CD4-positive, alpha-beta T cell treated with Interleukin-2 at 100 ng/mL for 4 hours (primary cell): ENCODE data around the gene SYK.
"Not testable (repeated sequence)": the region's sequence is repeated elsewhere in the genome, so short reads cannot be mapped to it uniquely, and the experiment has no call there.

Experiments used
- DNase-seq: peaks from one replicate; pipeline ENCODE4 v3.0.0-alpha.2; 2020; ENCODE audit warnings: low spot score

Gene SYK

GRCh38 chr9:90880669-90881068, 79.0 kb downstream of the SYK start:
- no peak for DNase-seq

DNA sequence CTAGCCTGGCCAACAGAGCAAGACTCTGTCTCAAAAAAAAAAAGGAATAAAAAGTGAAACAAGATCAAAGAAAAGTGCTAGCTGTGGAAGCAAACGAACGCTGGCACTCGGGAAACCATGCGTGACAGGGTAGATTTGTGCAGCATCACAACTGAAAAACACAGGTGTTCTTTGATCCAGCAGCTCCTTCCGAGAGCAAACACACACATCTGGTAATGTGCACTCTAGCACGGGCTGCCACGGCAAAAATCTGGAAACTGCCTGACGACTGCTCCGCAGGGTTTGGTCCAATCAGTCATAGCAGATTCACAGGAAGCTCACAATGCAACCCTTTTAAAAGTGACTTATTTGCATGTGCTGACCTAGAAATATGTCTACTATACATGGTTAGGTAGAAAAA, 80.0 kb downstream of the SYK start:
- no peak for DNase-seq

- no peak for DNase-seq
Observed at GRCh38 chr9:90882991-90883600, 81.5 kb downstream of the SYK start.

- no peak for DNase-seq
Observed at GRCh38 chr9:90883661-90884060, 82.0 kb downstream of the SYK start.

- no peak for DNase-seq
Observed at GRCh38 chr9:90884178-90884577, 82.6 kb downstream of the SYK start.

GRCh38 chr9:90886868-90887267, 85.2 kb downstream of the SYK start:
- DNase-seq, result not testable (repeated sequence)

GRCh38 chr9:90888941-90889340, 87.3 kb downstream of the SYK start:
- DNase-seq, result no peak

- DNase-seq, result no peak
Observed at GRCh38 chr9:90890146-90890810, 88.7 kb downstream of the SYK start.

GRCh38 chr9:90891308-90892040, 89.9 kb downstream of the SYK start:
- no peak for DNase-seq

DNA sequence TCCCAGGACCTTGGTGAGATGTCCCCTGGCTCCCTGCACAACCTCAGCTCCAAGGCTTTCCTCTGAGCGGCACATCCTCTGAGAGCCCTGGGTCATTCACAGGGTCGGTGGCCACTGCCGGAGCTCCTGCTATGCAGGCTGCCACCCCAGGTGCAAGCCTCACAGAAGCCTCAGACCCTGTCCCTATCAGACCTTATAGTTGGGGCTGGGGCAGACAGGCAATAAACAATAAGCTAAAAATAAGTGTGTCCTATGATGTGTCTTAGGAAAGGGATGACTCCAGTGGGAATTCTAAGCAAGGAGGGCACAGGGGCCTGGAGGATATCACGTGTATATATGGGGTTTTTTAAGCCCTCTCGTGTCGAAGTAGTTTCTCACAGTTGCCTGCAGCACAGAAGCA, 91.3 kb downstream of the SYK start:
- DNase-seq, result no peak

DNA sequence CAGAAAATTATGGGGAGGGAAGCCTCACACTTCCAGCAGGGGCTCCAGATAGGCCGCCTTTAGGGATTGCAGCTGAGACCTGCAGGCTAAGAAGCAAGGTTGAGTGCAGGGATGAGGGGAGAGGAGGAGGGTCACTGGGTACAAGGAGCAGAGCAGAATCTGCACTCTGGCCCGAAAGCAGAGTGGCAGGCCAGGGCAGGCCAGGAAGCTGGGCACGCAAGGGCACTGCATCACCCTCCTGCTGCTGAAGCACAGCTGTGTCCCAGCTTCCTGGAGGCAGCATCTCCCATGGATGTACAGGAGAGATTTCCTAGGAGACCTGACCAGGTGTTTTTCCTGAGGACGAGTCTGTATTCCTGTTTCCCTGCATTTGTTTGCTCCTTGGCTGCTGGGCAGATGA, 92.1 kb downstream of the SYK start:
- no peak for DNase-seq

DNA sequence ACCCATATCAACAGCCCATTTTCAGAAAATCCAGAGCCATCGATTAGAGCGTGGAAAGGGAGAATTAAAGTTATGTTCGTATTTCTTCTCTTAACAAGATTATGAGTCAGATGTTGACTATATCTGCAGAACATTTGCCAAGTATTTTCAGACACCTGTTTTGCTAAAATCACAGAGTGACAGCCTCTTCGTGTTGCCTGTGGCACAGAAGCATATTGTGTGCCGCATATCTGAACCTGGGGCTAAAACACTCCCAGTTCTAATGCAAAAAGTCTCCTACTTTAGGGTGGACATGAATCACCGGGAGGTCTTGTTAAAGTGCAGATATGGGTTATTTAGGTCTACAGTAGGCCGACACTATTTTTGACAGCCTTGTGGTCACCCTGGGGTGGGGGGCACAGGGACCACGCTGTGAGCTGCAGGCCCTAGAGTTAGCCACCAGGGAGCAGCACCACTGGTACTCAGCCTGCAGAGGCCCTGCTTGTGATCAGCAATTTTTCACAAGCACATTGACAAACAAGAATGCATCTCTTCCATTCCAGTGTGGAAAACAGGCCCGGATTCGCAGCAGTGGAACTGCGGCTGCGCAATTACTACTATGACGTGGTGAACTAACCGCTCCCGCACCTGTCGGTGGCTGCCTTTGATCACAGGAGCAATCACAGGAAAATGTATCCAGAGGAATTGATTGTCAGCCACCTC, 93.5 kb downstream of the SYK start:
- no peak for DNase-seq

- DNase-seq, result no peak
Observed at GRCh38 chr9:90895786-90896185, 94.2 kb downstream of the SYK start.

GRCh38 chr9:90896231-90896630, 94.6 kb downstream of the SYK start:
- no peak for DNase-seq

DNA sequence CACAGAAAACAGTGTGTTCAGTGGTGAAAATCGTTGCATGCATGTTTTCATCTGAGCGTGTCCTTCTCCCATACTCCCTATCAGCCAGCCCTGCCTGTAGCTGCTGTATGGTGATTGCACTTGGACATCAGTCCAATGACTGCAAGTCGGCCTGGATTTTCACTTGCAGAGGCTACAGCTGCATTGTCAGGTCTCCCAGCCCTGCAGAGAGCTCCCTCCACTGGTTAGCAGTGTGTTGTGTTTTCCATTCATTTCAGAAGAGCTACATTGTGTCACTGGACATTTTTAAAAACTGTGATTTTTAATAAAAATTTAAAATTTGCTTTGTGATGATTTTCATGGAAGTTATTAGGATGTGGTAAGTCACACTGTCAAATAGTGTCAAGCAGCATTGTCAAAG, 96.6 kb downstream of the SYK start:
- DNase-seq, result no peak

DNA sequence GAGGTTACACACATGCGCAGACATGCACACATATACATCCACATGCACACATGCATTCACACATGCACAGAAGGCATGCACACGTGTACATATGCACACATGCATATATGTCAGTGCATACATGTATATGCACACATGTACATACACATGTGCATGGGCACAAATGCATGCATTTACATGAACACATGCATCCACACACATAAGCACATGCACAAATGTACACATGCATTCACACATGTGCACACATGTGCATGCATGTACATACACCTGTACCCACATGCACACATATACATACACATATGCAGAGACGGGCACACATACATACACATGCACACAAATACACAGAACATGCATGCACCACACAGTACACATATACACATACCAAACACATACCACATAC, 97.7 kb downstream of the SYK start:
- no peak for DNase-seq

- DNase-seq, result no peak
Observed at GRCh38 chr9:90900130-90900529, 98.5 kb downstream of the SYK start.

- DNase-seq, result no peak
Observed at GRCh38 chr9:90901933-90902332, 100.3 kb downstream of the SYK start.

GRCh38 chr9:90903766-90904424, 102.3 kb downstream of the SYK start:
- DNase-seq, result no peak

GRCh38 chr9:90904706-90905478, 103.3 kb downstream of the SYK start:
- DNase-seq, result no peak

GRCh38 chr9:90905822-90906221, 104.2 kb downstream of the SYK start:
- DNase-seq, result no peak
